Heart left ventricle (tissue), 16 donors: ENCODE measurements around the gene BTNL2. TPM values are rescaled to one million over a fixed set of nuclear protein-coding genes. Genes with fewer than 3 reads are reported as not detected.

Source experiments
- ATAC-seq, 4 donors: fragments of 200-7000 bp; cut with Tn5 transposase; one replicate each; pipeline ENCODE4 v1.9.1; 2020 to 2022; ENCODE audit warnings: moderate library complexity in 4 of 4, mild to moderate bottlenecking in 3 of 4, moderate number of reproducible peaks in 1 of 4
- DNase-seq, 5 donors: peaks; one replicate each; pipeline ENCODE4 v3.0.0-alpha.2; 2020
- H3K27ac ChIP-seq, 12 donors: fragments of 200-600 bp; sonication (generic) in 4 of 12; one replicate each; pipeline versions ENCODE4 v1.5.0 to v1.8.0; 2016 to 2022; ENCODE audit warnings: mild to moderate bottlenecking in 2 of 12
- H3K27me3 ChIP-seq, 9 donors: fragments of 200-600 bp; sonication (generic) in 2 of 9; one replicate each; pipeline versions ENCODE4 v1.5.1 to v1.8.0; 2016 to 2022; ENCODE audit warnings: mild to moderate bottlenecking in 3 of 9
- H3K36me3 ChIP-seq, 9 donors: fragments of 200-600 bp; sonication (generic) in 2 of 9; one replicate each; pipeline versions ENCODE4 v1.5.0 to v1.8.0; 2018 to 2022; ENCODE audit warnings: mild to moderate bottlenecking in 2 of 9
- H3K4me1 ChIP-seq, 12 donors: fragments of 200-600 bp; sonication (generic) in 4 of 12; one replicate each; pipeline versions ENCODE4 v1.5.0 to v1.8.0; 2016 to 2022; ENCODE audit warnings: mild to moderate bottlenecking in 3 of 12
- H3K4me3 ChIP-seq, 12 donors: fragments of 200-600 bp; sonication (generic) in 4 of 12; one replicate each; pipeline versions ENCODE4 v1.5.0 to v1.8.0; 2017 to 2022; ENCODE audit warnings: mild to moderate bottlenecking in 9 of 12, moderate library complexity in 4 of 12
- H3K9me3 ChIP-seq, 12 donors: fragments of 200-600 bp; sonication (generic) in 4 of 12; one replicate each; pipeline versions ENCODE4 v1.5.0 to v1.8.0; 2016 to 2022; ENCODE audit warnings: mild to moderate bottlenecking in 1 of 12
- POLR2A ChIP-seq, 2 donors: fragments of 450-650 bp; IDR thresholded peaks; one replicate each; pipeline ENCODE4 v1.6.1; 2017; ENCODE audit warnings: antibody characterized with exemption in 2 of 2, mild to moderate bottlenecking in 2 of 2, moderate library complexity in 2 of 2
- WGBS, 4 donors: extraction: QIAGEN DNeasy Blood & Tissue Kit in 2 of 4; methylation state at CpG; one replicate each; pipeline versions ENCODE4 v1.1.5 to v1.1.7; 2013 to 2018; 5-methylcytosine and 5-hydroxymethylcytosine counted together
- intact Hi-C, 10 donors: fragments of 100-400 bp; cut with DNase I; formaldehyde crosslinking; loops; one replicate each; pipeline versions ENCODE4 v1.11.1 to v1.14.2; 2022
- polyA plus RNA-seq, 2 donors: library from polyadenylated mRNA; stranded (reverse); fragments of 200-250 nt; gene quantifications; one replicate each; pipeline ENCODE4 v1.2.3, GENCODE V29; 2013
- total RNA-seq, 9 donors: library from RNA; depleted of rRNA in 2 of 9; stranded (reverse); fragments of >200 nt in 2 of 9; fragmentation: NEBNext Ultra II Directional in 3 of 9; extraction: Animal tissue kit (Norgen Biotek cat#: 25700) in 3 of 9; gene quantifications; one replicate each; pipeline versions ENCODE4 v1.1.0 to v1.2.4, GENCODE V29; 2016 to 2023
- TF ChIP-seq, protein P1 (sequence below), 12 donors: fragments of 200-600 bp; sonication (generic) in 4 of 12; IDR thresholded peaks; one replicate each; pipeline versions ENCODE4 v1.5.0 to v1.8.0; 2018 to 2022; ENCODE audit warnings: antibody characterized with exemption in 12 of 12, mild to moderate bottlenecking in 5 of 12
- donor health status: ischemic (EF 13 %, LVEDD 7.1; RV severe dilation, severe dysfunction).
- donor health status: healthy with polysubstance abuse.
- donor health status: DM: no; HTN: yes; CAD: no.
- donor health status: DM: no; HTN: no; CAD: no.
- donor health status: ischemic (EF 25% LVEDD 6.9; RV normal size, moderate dysfunction).
- donor health status: ischemic (EF 25% LVEDD 5.7; RV mildly dilated, moderate dysfunction).
- donor health status: healthy.
- donor health status: DM: yes; HTN: yes; CAD: no.
- donor health status: ischemic (EF 35%, LVEDD 5.7; RV mildly dilated, moderate dysfunction).
- donor health status: nonischemic (EF 11% LVEDD 7.7; RV severe dilation, severe dysfunction).
- donor health status: DM: yes; HTN: yes; CAD: no.
- donor health status: PGD.
- donor health status: ischemic (EF 29% LVEDD 5.4; RV normal size, mild dysfunction).
- donor health status: nonischemic (EF 23%, LVEDD 6.1; RV moderate dilation, normal function).

Gene BTNL2
- total and polyA plus RNA-seq, 11 donors, result not detected

DNA sequence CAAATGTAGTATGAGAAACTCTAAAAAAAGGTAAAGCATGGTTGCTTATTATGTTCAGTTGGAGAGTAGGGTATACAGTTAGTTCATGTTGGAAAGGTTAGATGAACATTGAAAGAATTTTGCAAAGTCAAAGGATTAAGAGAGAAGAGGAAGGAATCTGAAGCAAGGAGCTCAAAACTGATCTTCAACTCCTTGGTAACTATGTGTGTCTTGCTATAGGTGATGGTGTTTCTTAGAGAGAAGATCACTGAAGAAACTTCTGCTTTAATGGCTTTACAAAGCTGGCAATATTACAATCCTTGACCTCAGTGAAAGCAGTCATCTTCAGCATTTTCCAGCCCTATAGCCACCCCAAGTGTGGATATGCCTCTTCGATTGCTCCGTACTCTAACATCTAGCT lies 37.5 kb upstream of the BTNL2 start:
- intact Hi-C loops, result no loop called here
- H3K4me1 ChIP-seq, result peaks cover 0 to 24% (median 0%) of the 10 kb centered on the region in 12 donors
- no peak overlapping the region for H3K4me3 ChIP-seq
- no peaks in the 10 kb centered on the region for H3K27me3 ChIP-seq
- TF ChIP-seq, protein P1, sequence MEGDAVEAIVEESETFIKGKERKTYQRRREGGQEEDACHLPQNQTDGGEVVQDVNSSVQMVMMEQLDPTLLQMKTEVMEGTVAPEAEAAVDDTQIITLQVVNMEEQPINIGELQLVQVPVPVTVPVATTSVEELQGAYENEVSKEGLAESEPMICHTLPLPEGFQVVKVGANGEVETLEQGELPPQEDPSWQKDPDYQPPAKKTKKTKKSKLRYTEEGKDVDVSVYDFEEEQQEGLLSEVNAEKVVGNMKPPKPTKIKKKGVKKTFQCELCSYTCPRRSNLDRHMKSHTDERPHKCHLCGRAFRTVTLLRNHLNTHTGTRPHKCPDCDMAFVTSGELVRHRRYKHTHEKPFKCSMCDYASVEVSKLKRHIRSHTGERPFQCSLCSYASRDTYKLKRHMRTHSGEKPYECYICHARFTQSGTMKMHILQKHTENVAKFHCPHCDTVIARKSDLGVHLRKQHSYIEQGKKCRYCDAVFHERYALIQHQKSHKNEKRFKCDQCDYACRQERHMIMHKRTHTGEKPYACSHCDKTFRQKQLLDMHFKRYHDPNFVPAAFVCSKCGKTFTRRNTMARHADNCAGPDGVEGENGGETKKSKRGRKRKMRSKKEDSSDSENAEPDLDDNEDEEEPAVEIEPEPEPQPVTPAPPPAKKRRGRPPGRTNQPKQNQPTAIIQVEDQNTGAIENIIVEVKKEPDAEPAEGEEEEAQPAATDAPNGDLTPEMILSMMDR (IDR thresholded peaks at IDR 0.05), result no peak
- no peak for TF ChIP-seq POLR2A (IDR thresholded peaks at IDR 0.05)
- no peak for ATAC-seq
- peaks cover 0 to 38% (median 8%) of the 10 kb centered on the region in 9 donors for H3K36me3 ChIP-seq
- DNase-seq, result no peak
- 58 to 94% (median 91%) methylated on average over 2 of the region's 2 CpGs for WGBS, 4 donors
- H3K9me3 ChIP-seq, result no peaks in the 10 kb centered on the region
- no peak overlapping the region for H3K27ac ChIP-seq

DNA sequence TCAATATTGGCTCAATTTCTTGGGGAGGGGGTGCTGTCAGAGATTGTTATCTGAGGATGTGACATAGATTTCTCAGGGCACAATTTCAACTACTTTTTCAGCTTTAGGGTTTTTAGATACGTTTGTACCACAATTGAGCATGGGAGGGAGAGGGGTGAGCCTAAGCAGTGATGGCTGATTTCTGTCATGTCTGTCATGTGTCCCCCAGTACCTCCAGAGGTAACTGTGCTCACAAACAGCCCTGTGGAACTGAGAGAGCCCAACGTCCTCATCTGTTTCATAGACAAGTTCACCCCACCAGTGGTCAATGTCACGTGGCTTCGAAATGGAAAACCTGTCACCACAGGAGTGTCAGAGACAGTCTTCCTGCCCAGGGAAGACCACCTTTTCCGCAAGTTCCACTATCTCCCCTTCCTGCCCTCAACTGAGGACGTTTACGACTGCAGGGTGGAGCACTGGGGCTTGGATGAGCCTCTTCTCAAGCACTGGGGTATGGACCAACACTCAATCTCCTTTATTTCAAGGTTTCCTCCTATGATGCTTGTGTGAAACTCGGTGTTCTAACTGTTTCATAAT lies 36.1 kb upstream of the BTNL2 start:
- DNase-seq (no peak), ATAC-seq (no peak)
- Histone ChIP-seq H3K4me3 (peak overlapping the region in 3 of 12 donors; percentile 61 to 68 (median 67)), H3K27me3 (no peaks in the 10 kb centered on the region), H3K36me3 (peaks cover 0 to 38% (median 8%) of the 10 kb centered on the region in 9 donors), H3K4me1 (peaks cover 0 to 29% (median 0%) of the 10 kb centered on the region in 12 donors), H3K27ac (no peak overlapping the region), H3K9me3 (no peaks in the 10 kb centered on the region)
- intact Hi-C loops, result no loop called here
- TF ChIP-seq, protein P1 (IDR thresholded peaks at IDR 0.05), result no peak
- no peak for TF ChIP-seq POLR2A (IDR thresholded peaks at IDR 0.05)
- 75 to 78% (median 76%) methylated on average over 8 of the region's 8 CpGs for WGBS, 4 donors

DNA sequence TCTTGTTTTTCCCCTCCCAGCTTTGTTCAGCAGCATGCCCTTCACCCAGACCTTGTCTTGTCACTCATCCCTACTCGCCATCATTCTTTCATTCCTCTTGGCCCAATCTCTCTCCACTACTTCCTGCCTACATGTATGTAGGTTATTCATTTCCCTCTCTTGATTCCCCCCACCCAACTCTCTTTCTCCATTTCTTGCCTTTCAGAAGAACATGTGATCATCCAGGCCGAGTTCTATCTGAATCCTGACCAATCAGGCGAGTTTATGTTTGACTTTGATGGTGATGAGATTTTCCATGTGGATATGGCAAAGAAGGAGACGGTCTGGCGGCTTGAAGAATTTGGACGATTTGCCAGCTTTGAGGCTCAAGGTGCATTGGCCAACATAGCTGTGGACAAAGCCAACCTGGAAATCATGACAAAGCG lies 35.3 kb upstream of the BTNL2 start:
- intact Hi-C loops, result no loop called here
- no peak for ATAC-seq
- no peaks in the 10 kb centered on the region for H3K27me3 ChIP-seq
- peak overlapping the region in 7 of 12 donors; percentile 45 to 68 (median 61) for H3K4me3 ChIP-seq
- DNase-seq, result no peak
- H3K4me1 ChIP-seq, result peaks cover 0 to 36% (median 0%) of the 10 kb centered on the region in 12 donors
- no peak for TF ChIP-seq POLR2A (IDR thresholded peaks at IDR 0.05)
- TF ChIP-seq, protein P1 (IDR thresholded peaks at IDR 0.05), result no peak
- H3K36me3 ChIP-seq, result peaks cover 0 to 38% (median 8%) of the 10 kb centered on the region in 9 donors
- H3K27ac ChIP-seq, result no peak overlapping the region
- 84 to 89% (median 86%) methylated on average over 7 of the region's 7 CpGs for WGBS, 4 donors
- no peaks in the 10 kb centered on the region for H3K9me3 ChIP-seq

DNA sequence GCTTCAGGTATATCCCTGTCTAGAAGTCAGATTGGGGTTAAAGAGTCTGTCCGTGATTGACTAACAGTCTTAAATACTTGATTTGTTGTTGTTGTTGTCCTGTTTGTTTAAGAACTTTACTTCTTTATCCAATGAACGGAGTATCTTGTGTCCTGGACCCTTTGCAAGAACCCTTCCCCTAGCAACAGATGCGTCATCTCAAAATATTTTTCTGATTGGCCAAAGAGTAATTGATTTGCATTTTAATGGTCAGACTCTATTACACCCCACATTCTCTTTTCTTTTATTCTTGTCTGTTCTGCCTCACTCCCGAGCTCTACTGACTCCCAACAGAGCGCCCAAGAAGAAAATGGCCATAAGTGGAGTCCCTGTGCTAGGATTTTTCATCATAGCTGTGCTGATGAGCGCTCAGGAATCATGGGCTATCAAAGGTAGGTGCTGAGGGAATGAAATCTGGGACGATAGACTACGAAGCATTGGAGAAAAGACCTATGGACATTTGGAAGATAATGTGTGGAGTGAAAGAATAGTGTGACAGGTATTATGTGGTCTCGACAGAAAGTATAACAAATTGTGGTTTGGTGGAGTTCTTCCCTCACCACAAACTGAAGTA lies 32.7 kb upstream of the BTNL2 start, which contains the start of gene HLA-DRA:
TSS of gene HLA-DRA (plus strand) at position 286 of the 613 bp plus-strand sequence. CDS start at position 350, 64 bp downstream.
- Histone ChIP-seq H3K9me3 (no peaks in the 10 kb centered on the region), H3K4me1 (peaks cover 0 to 46% (median 0%) of the 10 kb centered on the region in 12 donors), H3K27ac (peak within 1 kb of the TSS in 11 of 12 donors; percentile 2 to 94 (median 79)), H3K27me3 (peaks cover 0 to 2% (median 0%) of the 10 kb centered on the region in 9 donors), H3K4me3 (peak within 1 kb of the TSS; percentile 9 to 68 (median 56)), H3K36me3 (peaks cover 0 to 35% (median 8%) of the 10 kb centered on the region in 9 donors)
- 27 to 30% (median 29%) methylated on average over 9 of the region's 9 CpGs for WGBS, 4 donors
- intact Hi-C loops, result loop anchor here in 1 of 10 donors (10.0 kb wide), 1 partner anchor 145 kb away; the partner anchor contains the start of gene HLA-DRB1
- DNase-seq, result peak in 2 of 5 donors; percentile 26 to 55
- peak in 1 of 2 donors; percentile 24 for TF ChIP-seq POLR2A (IDR thresholded peaks at IDR 0.05)
- TF ChIP-seq, protein P1 (IDR thresholded peaks at IDR 0.05), result no peak
- peak; percentile 75 to 90 (median 84) for ATAC-seq
